Trophoblast cell (in vitro differentiated cells and primary cell): ENCODE data around the gene PRDM16.

Experiments used
- DNase-seq, 2 donors: peaks; one replicate each; pipeline ENCODE4 v3.0.0-alpha.2; 2016
- H2AFZ ChIP-seq: 2 replicates; pipeline ENCODE4 v1.6.1; 2013; ENCODE audit warnings: low read length, moderate library complexity, mild to moderate bottlenecking; ENCODE audit not compliant: insufficient read depth, poor library complexity
- H2AK5ac ChIP-seq: 2 replicates; pipeline ENCODE4 v1.6.1; 2013; ENCODE audit warnings: mild to moderate bottlenecking, low read length
- H2BK120ac ChIP-seq: 2 replicates; pipeline ENCODE4 v1.6.1; 2013; ENCODE audit warnings: low read length, mild to moderate bottlenecking, moderate library complexity; ENCODE audit not compliant: insufficient read depth, poor library complexity
- H2BK12ac ChIP-seq: 2 replicates; pipeline ENCODE4 v1.6.1; 2013; ENCODE audit warnings: mild to moderate bottlenecking, low read length, moderate library complexity
- H2BK5ac ChIP-seq: 2 replicates; pipeline ENCODE4 v1.6.1; 2013; ENCODE audit warnings: low read length, low read depth, moderate library complexity, mild to moderate bottlenecking; ENCODE audit not compliant: poor library complexity
- H3K14ac ChIP-seq: 2 replicates; pipeline ENCODE4 v1.6.1; 2013; ENCODE audit warnings: mild to moderate bottlenecking, low read length
- H3K18ac ChIP-seq: 2 replicates; pipeline ENCODE4 v1.6.1; 2013; ENCODE audit warnings: mild to moderate bottlenecking, low read length
- H3K23ac ChIP-seq: 2 replicates; pipeline ENCODE4 v1.6.1; 2013; ENCODE audit warnings: low read length
- H3K27ac ChIP-seq: 2 replicates; pipeline ENCODE4 v1.5.1; 2013; ENCODE audit warnings: low read depth, mild to moderate bottlenecking, inconsistent platforms, low read length, moderate library complexity
- H3K27me3 ChIP-seq: 2 replicates; pipeline ENCODE4 v1.6.1; 2013; ENCODE audit warnings: inconsistent platforms, mild to moderate bottlenecking, low read length, moderate library complexity; ENCODE audit not compliant: insufficient read depth
- H3K36me3 ChIP-seq, 2 experiments: 1 replicate in 1 of 2; 2 replicates in 1 of 2; pipeline ENCODE4 v1.6.1; 2013; ENCODE audit warnings: low read length in 2 of 2, mild to moderate bottlenecking in 2 of 2, moderate library complexity in 1 of 2; ENCODE audit not compliant: insufficient read depth in 2 of 2, control insufficient read depth in 1 of 2
- H3K4ac ChIP-seq: 2 replicates; pipeline ENCODE4 v1.6.1; 2013; ENCODE audit warnings: low read depth, mild to moderate bottlenecking, low read length, moderate library complexity
- H3K4me1 ChIP-seq, 2 experiments: 1 replicate in 1 of 2; 2 replicates in 1 of 2; pipeline ENCODE4 v1.6.1; 2013; ENCODE audit warnings: low read length in 2 of 2, mild to moderate bottlenecking in 2 of 2, moderate library complexity in 1 of 2; ENCODE audit not compliant: insufficient read depth in 2 of 2, control insufficient read depth in 1 of 2
- H3K4me2 ChIP-seq: 2 replicates; pipeline ENCODE4 v1.6.1; 2013; ENCODE audit warnings: inconsistent platforms, mild to moderate bottlenecking, low read length, moderate library complexity
- H3K4me3 ChIP-seq: 2 replicates; pipeline ENCODE4 v1.5.1; 2013; ENCODE audit warnings: mild to moderate bottlenecking, low read depth, low read length, inconsistent platforms
- H3K79me1 ChIP-seq: one replicate; pipeline ENCODE4 v1.6.1; 2013; ENCODE audit warnings: low read length
- H3K79me2 ChIP-seq: 2 replicates; pipeline ENCODE4 v1.6.1; 2013; ENCODE audit warnings: low read length, mild to moderate bottlenecking; ENCODE audit not compliant: control insufficient read depth, insufficient read depth, poor library complexity
- H3K9ac ChIP-seq: 2 replicates; pipeline ENCODE4 v1.6.1; 2013; ENCODE audit warnings: mild to moderate bottlenecking, low read length
- H3K9me3 ChIP-seq: 2 replicates; pipeline ENCODE4 v1.6.1; 2013; ENCODE audit warnings: low read depth, mild to moderate bottlenecking, control low read depth, inconsistent platforms, low read length; ENCODE audit not compliant: insufficient read depth
- H4K12ac ChIP-seq: 2 replicates; pipeline ENCODE4 v1.6.1; 2013; ENCODE audit warnings: low read depth, mild to moderate bottlenecking, low read length, moderate library complexity
- H4K8ac ChIP-seq: 2 replicates; pipeline ENCODE4 v1.6.1; 2013; ENCODE audit warnings: low read depth, mild to moderate bottlenecking, low read length, moderate library complexity
- H4K91ac ChIP-seq: one replicate; pipeline ENCODE4 v1.6.1; 2013; ENCODE audit warnings: low read depth, mild to moderate bottlenecking, low read length, moderate library complexity
- WGBS: extraction: QIAGEN DNeasy Blood & Tissue Kit; methylation state at CpG from one replicate; pipeline ENCODE4 v1.1.7; 2013; ENCODE audit warnings: missing lambda C conversion rate; ENCODE audit not compliant: insufficient read length, insufficient coverage; ENCODE audit errors: extremely low coverage; 5-methylcytosine and 5-hydroxymethylcytosine counted together

PRDM16 gene

DNA sequence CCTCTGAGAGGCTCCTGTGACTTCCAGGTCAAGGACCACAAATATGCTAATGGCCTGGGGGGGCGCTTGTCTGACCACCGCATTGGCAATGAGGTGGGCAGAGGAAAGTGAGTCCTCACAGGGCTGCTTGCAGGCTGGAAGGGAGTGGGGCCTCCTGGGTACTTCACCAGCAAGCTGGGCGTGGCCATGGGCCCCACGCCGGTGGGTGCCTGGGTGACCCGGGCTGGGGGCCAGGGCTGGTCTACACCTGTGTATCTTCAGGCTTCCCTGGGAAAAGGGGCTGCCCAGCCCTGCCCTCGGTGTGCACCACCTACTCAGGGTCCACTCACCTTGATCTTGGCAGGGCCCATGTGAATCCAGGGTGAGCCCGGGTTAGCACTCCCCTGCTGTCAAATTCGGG lies 167.4 kb downstream of the PRDM16 start:
- Histone ChIP-seq H2BK12ac (no peak overlapping the region), H2BK5ac (no peak overlapping the region), H2AK5ac (no peak overlapping the region), H3K79me1 (no peaks in the 10 kb centered on the region), H4K12ac (no peak overlapping the region), H3K9ac (no peak overlapping the region), H3K27me3 (no peaks in the 10 kb centered on the region), H3K4me3 (no peak overlapping the region), H3K4ac (no peak overlapping the region), H3K23ac (no peak overlapping the region), H3K4me2 (no peak overlapping the region), H4K91ac (no peak overlapping the region), H2BK120ac (no peak overlapping the region), H4K8ac (no peak overlapping the region), H3K14ac (no peak overlapping the region), H3K18ac (no peak overlapping the region), H3K4me1 (no peaks in the 10 kb centered on the region), H3K36me3 (no peaks in the 10 kb centered on the region), H3K79me2 (no peaks in the 10 kb centered on the region), H3K9me3 (peaks cover 5% of the 10 kb centered on the region), H2AFZ (no peak overlapping the region), H3K27ac (no peak overlapping the region)
- DNase-seq = no peak
- WGBS = no CpG with 5 or more reads among the region's 9 CpGs

DNA sequence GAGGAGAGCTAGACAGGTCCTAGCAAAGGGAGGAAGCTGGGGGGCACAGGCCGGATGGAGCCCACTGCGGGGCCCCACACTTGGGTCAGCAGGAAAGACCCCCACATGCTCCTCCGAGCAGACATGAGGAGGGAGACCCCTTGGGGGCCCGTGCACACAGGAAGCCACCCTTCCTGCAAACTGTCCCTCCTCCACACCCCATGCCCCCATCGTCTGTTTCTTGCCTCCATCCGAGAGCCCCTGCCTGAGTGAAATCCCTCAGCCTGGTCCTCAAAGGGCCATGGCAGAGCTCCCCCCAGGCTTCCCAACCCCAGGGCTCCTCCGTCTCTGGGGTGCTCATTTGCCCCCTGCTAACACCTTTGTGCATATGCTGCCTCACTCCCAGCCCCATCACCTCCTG lies 168.0 kb downstream of the PRDM16 start:
- Histone ChIP-seq H3K27me3 (no peaks in the 10 kb centered on the region), H2BK12ac (no peak overlapping the region), H2BK120ac (no peak overlapping the region), H3K4me1 (no peaks in the 10 kb centered on the region), H3K79me2 (no peaks in the 10 kb centered on the region), H4K8ac (no peak overlapping the region), H3K9ac (no peak overlapping the region), H3K18ac (no peak overlapping the region), H3K27ac (no peak overlapping the region), H4K91ac (no peak overlapping the region), H2AK5ac (no peak overlapping the region), H3K4me3 (no peak overlapping the region), H3K79me1 (no peaks in the 10 kb centered on the region), H3K9me3 (peaks cover 5% of the 10 kb centered on the region), H4K12ac (no peak overlapping the region), H2AFZ (no peak overlapping the region), H3K36me3 (no peaks in the 10 kb centered on the region), H3K23ac (no peak overlapping the region), H3K4me2 (no peak overlapping the region), H3K14ac (no peak overlapping the region), H2BK5ac (no peak overlapping the region), H3K4ac (no peak overlapping the region)
- no CpG with 5 or more reads among the region's 7 CpGs for WGBS
- DNase-seq = no peak

DNA sequence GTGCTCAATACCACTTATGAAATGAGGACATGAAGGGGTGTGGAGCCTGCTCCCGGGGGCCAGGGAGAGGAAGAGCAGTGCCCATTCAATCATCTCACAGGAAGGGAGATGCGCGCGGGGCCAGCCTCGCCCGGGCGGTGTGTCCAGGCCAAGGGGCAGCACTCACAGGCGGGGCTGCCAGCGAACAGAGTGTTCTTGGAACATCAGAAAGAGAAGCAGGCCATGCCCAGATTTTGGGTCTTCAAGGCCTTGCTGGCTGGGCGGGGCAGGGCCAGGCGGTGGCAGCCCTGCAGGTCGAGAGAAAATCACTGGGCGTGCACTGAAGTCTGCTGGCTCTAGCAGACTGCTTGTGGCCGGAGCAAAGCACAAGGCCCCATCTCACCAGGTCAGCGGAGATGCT lies 168.6 kb downstream of the PRDM16 start:
- Histone ChIP-seq H4K12ac (no peak overlapping the region), H2AFZ (no peak overlapping the region), H3K4me2 (no peak overlapping the region), H3K4me1 (no peaks in the 10 kb centered on the region), H4K91ac (no peak overlapping the region), H2BK5ac (no peak overlapping the region), H2AK5ac (no peak overlapping the region), H3K14ac (no peak overlapping the region), H3K4me3 (no peak overlapping the region), H2BK120ac (no peak overlapping the region), H3K18ac (no peak overlapping the region), H2BK12ac (no peak overlapping the region), H4K8ac (no peak overlapping the region), H3K36me3 (no peaks in the 10 kb centered on the region), H3K79me2 (no peaks in the 10 kb centered on the region), H3K27me3 (no peaks in the 10 kb centered on the region), H3K23ac (no peak overlapping the region), H3K9me3 (peaks cover 8% of the 10 kb centered on the region), H3K79me1 (no peaks in the 10 kb centered on the region), H3K4ac (no peak overlapping the region), H3K9ac (no peak overlapping the region), H3K27ac (no peak overlapping the region)
- no CpG with 5 or more reads among the region's 15 CpGs for WGBS
- DNase-seq = no peak

DNA sequence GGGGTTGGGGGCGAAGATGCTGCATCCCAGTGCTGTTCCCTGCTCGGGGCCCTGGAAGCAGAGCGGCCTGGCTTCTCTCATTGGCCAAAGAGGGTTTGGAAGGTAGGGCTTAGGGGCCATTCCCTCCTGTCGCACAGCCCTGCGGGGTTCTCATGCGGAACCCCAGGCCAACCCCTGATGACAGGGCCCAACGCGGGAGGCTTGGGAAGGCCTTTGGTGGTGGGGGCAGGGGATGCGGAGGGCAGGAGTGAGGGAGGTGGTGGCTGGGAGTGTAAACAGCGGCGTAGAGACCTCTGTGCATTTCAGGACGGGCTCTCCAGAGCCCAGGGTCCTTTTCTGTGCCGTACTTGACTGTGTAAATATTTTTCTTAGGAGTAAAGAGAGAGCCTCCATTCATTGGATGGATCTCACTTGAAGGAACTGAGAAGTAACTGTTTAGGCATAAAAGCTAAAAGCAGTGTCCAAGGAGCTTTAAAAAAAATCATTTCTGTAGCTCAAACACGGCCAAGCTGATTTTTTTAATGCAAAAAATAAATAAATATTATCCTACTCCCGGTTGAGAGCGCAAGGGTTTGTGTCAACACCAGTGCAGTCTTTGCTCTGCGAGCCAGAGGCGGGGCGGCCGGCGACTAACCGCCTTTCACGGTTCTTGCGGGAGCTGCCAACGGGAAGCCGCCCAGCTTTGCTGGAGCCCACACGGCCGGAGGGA lies 169.1 kb downstream of the PRDM16 start:
- DNase-seq = no peak
- no peak overlapping the region for H3K14ac ChIP-seq
- H3K23ac ChIP-seq = no peak overlapping the region
- H2BK5ac ChIP-seq = no peak overlapping the region
- H3K36me3 ChIP-seq = no peaks in the 10 kb centered on the region
- no peaks in the 10 kb centered on the region for H3K79me2 ChIP-seq
- no peak overlapping the region for H4K8ac ChIP-seq
- no peak overlapping the region for H2AK5ac ChIP-seq
- H3K27me3 ChIP-seq = no peaks in the 10 kb centered on the region
- no peak overlapping the region for H3K18ac ChIP-seq
- H2BK12ac ChIP-seq = no peak overlapping the region
- no peak overlapping the region for H3K4ac ChIP-seq
- H4K91ac ChIP-seq = no peak overlapping the region
- no peak overlapping the region for H2AFZ ChIP-seq
- WGBS = no CpG with 5 or more reads among the region's 28 CpGs
- H3K4me2 ChIP-seq = no peak overlapping the region
- no peaks in the 10 kb centered on the region for H3K4me1 ChIP-seq
- no peak overlapping the region for H4K12ac ChIP-seq
- no peak overlapping the region for H2BK120ac ChIP-seq
- no peak overlapping the region for H3K9ac ChIP-seq
- no peak overlapping the region for H3K27ac ChIP-seq
- H3K9me3 ChIP-seq = peaks cover 8% of the 10 kb centered on the region
- no peaks in the 10 kb centered on the region for H3K79me1 ChIP-seq
- H3K4me3 ChIP-seq = no peak overlapping the region
